C4-2B (cell line): ENCODE results near the gene SEPTIN12.

Source experiments
- H3K27ac ChIP-seq: fragments of 450-650 bp; 2 replicates; pipeline ENCODE4 v1.5.1; 2017
- ZFX ChIP-seq: fragments of 450-650 bp; IDR thresholded peaks from 2 replicates; pipeline ENCODE4 v1.6.1; 2017
- TF ChIP-seq, protein P1 (sequence below): fragments of 450-650 bp; conservative IDR thresholded peaks from 2 replicates; pipeline ENCODE4 v1.5.1; 2017; ENCODE audit warnings: mild to moderate bottlenecking

Gene SEPTIN12

DNA sequence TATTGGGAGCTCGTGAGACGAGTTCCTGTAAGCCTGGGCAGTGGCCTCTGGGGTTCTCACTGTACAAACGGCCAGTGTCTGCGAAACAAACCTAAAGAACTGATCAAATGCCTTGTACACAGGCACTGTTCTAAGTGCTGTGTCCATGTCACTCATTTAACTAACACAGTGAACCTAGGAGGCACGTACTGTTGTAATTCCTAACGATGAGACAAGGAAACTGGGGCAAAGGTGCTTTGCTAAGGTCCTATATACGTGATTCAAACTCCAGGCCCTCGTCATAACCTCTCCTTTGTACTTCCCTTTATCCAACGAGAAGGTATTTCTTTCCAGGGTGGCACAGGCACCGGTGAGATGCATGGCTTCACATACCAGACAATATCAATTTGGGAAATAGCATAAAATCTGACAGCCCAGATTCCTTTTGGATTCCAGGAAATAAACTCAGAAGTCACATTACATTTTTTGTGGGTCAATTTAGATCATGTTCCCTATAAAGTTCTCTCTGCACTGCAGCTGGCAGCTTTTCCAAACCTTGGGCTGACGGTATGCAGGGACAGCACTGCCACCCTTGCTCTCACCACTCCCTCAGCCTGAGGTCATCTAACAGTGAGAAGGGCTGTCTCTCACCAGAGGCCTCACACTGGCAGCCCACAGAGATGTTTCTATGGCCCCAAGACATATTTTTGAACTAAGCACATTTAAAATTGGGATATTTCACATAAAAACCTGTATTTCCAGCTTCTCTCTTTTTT lies 40.6 kb upstream of the SEPTIN12 start:
- no peak for TF ChIP-seq ZFX
- TF ChIP-seq, protein P1, sequence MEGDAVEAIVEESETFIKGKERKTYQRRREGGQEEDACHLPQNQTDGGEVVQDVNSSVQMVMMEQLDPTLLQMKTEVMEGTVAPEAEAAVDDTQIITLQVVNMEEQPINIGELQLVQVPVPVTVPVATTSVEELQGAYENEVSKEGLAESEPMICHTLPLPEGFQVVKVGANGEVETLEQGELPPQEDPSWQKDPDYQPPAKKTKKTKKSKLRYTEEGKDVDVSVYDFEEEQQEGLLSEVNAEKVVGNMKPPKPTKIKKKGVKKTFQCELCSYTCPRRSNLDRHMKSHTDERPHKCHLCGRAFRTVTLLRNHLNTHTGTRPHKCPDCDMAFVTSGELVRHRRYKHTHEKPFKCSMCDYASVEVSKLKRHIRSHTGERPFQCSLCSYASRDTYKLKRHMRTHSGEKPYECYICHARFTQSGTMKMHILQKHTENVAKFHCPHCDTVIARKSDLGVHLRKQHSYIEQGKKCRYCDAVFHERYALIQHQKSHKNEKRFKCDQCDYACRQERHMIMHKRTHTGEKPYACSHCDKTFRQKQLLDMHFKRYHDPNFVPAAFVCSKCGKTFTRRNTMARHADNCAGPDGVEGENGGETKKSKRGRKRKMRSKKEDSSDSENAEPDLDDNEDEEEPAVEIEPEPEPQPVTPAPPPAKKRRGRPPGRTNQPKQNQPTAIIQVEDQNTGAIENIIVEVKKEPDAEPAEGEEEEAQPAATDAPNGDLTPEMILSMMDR, result no peak
- no peak overlapping the region for H3K27ac ChIP-seq

DNA sequence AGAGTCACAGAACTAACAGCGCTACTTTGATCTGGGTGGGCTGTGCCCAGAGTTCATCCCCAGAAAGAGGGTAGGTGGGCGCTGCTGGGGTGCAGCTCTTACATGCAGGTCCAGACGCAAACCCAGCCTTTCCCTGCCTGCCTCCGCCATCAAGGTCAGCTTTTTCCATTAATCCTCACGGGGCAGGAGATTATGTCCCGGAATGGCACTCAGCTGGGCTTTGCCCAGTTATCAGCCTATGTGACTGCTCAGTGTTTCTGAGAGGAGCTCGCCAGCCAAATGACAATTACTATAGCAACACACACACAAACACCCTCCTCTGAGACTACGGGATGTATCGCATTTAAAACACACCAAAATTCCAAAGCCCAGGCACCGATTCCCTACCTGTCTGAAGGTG lies 38.8 kb upstream of the SEPTIN12 start:
- no peak overlapping the region for H3K27ac ChIP-seq
- TF ChIP-seq, protein P1, result no peak
- no peak for TF ChIP-seq ZFX

DNA sequence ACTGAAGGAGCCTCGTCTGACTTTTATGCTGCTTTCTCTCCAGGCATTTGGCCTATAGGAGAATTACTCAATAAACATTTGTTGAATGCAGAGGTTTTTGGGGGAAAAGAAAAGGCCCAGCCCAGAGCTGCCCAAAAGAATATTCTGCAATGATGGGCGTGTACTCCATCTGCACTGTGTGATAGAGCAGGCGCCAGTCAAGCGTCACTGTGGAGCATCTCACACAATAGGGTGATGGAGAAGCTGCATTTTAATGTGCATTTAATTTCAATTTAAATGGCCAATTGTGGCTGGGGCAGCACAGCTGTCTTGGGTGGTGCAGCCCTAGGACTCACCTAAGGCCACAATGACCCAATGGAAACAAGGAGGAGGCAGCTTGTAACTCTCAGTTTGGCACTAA lies 38.4 kb upstream of the SEPTIN12 start:
- no peak for TF ChIP-seq ZFX
- TF ChIP-seq, protein P1, result no peak

DNA sequence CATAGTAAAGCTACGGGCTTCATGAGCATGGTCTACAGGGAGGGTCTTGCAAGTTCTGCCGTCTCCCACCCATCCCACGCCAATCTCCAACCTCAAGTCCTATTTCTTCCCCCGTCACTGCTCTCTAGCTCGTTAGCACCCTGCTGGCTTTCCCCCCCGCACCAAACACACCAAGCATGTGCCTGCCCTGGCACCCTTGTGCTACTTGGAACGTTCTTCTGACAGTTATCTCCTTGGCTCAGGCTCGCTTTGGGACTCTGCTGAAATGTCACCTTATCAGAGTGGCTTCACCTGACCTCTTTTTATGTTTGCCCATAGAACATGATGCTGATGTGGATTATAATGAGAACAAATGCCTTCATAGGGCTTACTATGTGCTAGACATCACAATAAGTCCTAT lies 37.1 kb upstream of the SEPTIN12 start:
- no peak overlapping the region for H3K27ac ChIP-seq
- TF ChIP-seq, protein P1, result no peak
- no peak for TF ChIP-seq ZFX

More for the DNA sequence above, 38.4 kb upstream of the SEPTIN12 start:
- no peak overlapping the region for H3K27ac ChIP-seq

DNA sequence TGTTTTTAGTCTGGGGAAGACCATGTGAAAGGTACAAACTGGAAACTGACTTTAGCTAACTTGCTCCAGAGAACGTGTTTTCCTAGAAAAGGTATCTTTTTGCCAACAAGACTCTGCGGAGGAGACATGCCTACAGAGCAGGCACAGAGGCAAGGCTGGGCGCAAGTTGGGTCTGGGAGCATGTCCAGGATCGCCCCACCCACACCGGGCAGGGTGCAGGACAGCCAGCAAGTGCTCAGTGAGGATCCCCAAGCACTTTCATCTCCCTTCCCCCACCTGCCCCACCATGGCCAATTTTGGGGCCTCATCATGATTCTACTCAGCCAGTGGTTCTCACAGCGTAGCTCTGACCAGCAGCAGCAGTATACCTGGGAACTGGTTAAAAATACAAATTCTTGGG lies 32.5 kb upstream of the SEPTIN12 start:
- TF ChIP-seq, protein P1, result no peak
- no peak for TF ChIP-seq ZFX
- H3K27ac ChIP-seq, result no peak overlapping the region

DNA sequence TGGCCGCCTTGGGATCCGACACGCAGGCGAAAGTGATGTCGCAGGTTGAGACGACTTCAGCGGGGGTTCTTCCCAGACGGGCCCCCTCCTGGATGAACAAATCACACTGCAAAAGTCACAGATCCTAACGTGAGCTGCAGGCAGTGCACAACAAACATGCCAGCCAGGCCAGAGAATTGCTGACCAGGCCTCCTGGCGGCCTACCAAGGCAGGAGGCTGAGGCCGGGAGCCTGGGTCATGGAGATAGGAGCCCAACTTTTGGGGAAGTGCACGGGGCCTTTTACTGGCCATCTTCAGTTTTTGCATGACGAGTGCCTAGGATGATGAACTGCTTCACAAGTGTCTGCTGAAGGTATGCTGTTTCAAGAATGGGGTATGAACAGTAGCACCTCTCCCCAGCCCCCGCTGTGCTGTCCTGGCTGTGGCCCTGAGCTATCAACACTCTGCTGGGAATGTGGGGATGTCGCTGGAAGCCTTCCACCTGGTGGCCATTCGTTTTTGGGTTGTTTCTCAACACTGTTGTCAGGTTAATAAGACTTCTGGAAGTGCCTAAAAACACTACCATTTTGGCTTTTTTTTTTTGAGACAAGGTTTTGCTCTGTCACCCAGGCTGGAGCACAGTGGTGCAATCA lies 26.5 kb upstream of the SEPTIN12 start:
- no peak for TF ChIP-seq ZFX
- TF ChIP-seq, protein P1, result no peak

DNA sequence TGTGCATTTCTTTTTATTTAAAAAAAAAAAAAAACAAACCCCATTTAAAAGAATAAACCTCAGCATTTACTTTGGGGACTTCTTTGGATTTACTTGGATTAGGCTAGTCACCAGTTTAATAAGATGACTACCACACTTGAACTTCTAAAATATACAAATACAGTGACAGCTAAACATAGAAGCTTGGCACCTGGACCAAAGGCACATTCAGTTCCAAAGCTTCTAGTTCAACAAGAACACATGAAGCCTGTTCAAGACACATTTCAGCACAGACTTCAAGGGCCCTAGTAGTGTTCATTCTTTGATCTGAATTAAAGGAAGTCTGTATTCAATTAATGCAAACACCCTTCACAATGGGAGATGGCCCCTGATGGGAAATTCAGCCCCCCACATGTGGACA lies 25.9 kb upstream of the SEPTIN12 start:
- TF ChIP-seq, protein P1, result no peak
- no peak for TF ChIP-seq ZFX
- no peak overlapping the region for H3K27ac ChIP-seq

More for the DNA sequence above, 26.5 kb upstream of the SEPTIN12 start:
- H3K27ac ChIP-seq, result no peak overlapping the region
